HG02884 (cell line): ENCODE data around the gene DENND1A.
"Not testable (repeated sequence)": the region's sequence is repeated elsewhere in the genome, so short reads cannot be mapped to it uniquely, and the experiment has no call there.

ENCODE experiments used
- ATAC-seq: cut with Tn5 transposase; IDR thresholded peaks from one replicate; pipeline ENCODE4 v1.9.1; 2021; ENCODE audit warnings: mild to moderate bottlenecking, moderate library complexity; ENCODE audit not compliant: unreplicated experiment

The DENND1A gene

DNA sequence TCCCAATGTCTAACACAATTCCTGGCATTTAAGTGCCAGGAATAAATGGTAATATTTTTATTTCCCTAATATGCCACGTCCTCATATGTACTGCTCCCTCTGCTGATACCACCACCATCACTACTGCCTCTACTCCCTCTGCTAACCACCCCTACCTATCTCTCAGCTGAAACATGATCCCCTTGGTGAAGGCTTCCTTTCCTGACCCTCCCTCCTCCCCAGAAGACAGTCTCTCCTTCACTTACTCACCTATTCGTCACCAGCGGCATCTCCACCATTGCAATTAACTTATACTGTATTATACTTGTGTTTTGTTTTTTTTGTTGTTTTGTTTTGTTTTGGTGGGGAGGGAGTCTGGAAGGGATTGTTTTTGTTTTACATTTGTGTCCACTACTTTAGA lies 4.8 kb downstream of the DENND1A start:
- no peak for ATAC-seq

DNA sequence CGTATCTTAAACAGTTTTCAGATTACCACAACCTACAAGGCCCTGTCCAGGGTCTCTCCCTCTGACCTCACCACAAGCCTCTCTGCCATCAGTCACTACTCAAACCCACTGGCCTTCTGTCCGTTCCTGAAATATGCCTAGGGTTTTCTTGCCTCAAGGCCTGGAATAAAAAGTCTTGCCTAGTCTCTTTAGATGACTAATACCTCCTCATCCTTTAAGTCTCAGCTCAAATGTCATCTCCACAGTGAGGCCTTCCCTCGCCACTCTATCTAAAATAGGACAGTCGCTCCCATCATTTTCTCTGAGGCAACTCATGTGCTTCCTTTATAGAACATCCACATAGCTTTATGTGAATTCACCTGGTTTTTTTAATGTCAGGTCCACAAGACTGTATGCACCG lies 5.2 kb downstream of the DENND1A start:
- ATAC-seq, result no peak

DNA sequence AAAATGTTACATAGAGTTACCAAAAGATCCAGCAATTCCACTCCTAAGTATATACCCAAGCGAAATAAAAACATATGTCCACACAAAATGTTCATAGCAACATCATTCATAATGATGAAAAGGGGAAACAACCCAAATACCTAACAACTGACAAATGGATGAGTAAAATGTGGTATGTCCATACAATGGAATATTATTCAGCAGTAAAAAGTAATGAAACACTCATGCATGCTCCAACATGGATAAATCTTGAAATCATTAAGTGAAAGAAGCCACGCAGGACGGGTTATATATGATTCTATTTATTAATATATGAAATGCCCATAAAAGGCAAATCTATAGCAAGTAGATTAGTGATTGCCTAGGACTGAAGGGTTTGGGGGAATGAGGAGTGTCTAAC lies 6.0 kb downstream of the DENND1A start:
- no peak for ATAC-seq

DNA sequence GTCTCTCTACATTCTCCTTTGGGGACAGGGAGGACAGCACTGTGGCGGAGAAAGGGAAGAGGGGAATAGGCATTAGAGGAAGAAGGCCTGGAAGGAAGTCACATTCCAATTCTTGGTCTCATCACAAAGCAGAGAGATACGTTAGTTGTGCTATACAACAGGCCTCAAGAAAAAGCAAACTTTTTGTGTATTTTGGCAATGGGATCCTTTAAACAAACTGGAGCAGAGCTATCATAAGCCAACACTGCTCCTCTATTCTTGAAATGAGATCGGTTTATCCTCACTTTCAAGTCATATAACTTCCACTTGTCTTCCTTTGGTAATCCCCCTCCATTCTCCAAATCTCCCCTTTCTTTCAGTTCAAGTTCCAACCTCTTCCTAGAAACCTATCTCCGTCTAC lies 6.5 kb downstream of the DENND1A start:
- no peak for ATAC-seq

DNA sequence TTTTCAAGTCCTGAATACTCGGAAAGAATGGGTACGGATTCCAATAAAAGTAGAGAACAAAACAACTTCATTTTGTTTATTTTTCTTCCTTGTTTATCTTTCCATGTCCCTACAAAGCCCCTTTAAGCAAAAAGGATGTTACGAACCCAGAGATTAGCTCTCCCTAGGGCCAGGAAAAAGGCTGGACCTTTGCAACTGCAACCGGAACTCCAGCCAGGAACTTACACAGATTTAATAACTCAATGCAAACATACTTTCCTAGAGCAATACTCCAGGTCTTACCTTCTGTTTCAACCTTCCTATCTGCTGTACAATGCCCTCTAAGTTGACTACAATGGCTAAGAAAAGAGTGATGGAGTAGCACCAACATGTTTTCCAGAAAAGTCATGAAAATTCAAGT lies 7.0 kb downstream of the DENND1A start:
- ATAC-seq, result no peak

DNA sequence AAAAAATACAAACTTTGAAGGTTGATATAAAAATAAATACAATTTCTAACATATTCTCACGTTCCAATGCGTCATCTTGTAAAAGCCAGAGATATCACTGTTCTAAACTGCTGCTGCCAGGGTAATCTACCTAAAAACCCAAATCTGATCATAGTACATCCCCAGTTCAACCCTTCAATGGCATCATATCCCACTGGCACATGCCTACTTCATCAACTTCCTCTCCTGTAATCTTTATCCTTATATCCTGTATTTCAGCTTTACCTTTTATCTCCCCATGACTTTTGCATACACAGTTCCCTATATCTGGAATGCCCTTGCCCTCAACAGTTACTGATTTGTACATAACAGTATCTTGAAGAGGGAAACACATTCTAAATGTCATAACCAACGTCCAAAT lies 7.5 kb downstream of the DENND1A start:
- ATAC-seq, result no peak

DNA sequence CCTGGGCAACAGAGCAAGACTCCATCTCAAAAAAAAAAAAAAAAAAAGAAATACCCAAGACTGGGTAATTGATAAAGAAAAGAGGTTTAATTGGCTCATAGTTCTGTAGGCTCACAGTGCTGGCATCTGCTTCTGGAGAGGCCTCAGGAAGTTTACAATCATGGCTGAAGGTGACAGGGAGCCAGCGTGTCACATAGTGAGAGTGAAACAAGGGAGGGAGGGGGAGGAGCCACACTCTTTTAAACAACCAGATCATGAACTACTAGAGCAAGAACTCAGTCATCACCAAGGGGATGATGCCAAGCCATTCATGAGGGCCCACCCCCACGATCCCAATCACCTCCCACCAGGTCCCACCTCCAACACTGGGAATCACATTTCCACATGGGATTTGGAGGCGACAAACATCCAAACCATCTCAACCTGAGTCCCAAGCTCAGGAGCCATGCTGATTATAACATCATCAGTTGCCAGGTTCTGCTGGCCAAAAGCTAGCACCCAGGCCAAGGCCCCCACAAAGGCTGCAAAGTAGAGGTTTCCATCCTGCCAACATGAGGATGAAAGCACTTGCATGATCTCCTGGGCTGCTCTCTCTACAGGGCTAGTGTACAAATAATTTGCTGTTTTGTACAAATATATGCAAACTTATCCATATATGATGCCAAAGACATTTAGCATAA lies 15.3 kb downstream of the DENND1A start:
- ATAC-seq, result no peak

DNA sequence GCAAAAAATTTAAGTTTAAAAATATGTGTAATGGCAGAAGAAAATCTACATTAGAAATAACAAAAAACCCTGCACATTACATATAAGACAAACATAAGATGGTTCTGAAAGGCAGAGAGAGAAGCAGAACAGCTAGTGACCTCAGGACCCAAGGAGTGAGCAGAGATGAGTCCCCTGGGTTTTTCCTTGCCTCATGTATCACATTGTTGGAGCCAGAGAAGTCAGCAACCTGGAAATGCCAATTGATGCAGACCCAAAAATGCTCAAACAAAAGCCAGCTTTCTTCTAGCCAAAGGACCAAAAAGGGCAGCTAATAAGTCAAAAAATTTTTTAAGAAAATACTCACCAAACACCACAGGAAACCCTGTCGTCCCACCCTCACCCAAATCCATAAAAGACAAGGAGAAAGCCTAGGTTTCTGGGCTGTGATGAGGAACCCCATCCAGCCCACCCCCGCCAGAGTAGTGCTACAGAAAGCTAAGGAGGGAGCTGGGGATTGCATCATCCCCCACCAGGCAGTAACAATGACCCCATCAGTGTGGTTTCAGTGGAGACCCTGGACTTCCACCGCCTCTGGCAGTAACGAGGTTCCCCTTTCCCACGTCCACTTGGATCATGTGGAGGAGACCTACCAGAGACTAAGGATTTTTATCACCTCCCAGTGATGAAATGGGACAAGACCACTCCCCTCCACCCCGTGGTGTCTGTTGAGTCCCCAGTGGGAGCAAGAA lies 17.6 kb downstream of the DENND1A start:
- ATAC-seq, result no peak

DNA sequence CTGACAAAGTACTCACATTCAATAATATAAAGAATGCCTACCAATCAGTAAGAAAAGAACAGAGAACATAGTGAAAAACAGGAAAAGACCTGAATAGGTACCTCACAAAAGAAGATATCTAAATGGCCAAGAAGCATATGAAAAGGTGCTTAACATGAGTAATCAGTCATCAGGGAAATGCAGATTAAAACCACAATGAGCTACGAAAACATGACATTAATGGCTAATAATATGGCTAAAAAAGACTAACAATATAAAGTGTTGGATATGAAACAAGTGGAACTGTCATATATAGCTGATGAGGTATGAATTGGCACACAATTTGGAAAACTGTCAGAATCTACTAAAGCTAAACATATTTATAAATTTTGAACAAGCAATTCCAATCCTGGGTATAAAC lies 18.9 kb downstream of the DENND1A start:
- ATAC-seq, result no peak

DNA sequence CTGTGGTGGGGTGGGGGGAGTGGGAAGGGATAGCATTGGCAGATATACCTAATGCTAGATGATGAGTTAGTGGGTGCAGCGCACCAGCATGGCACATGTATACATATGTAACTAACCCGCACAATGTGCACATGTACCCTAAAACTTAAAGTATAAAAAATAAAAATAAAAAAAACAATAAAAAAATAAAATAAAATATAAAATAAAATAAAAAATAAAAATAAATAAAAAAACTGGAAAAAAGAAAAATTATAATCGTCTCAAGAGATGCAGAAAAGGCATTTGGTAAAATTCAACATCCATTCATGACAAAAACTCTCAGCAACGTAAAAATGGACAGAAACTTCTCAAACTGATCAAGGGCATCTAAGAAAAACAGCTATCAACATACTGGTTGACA lies 20.7 kb downstream of the DENND1A start:
- ATAC-seq, result not testable (repeated sequence)

DNA sequence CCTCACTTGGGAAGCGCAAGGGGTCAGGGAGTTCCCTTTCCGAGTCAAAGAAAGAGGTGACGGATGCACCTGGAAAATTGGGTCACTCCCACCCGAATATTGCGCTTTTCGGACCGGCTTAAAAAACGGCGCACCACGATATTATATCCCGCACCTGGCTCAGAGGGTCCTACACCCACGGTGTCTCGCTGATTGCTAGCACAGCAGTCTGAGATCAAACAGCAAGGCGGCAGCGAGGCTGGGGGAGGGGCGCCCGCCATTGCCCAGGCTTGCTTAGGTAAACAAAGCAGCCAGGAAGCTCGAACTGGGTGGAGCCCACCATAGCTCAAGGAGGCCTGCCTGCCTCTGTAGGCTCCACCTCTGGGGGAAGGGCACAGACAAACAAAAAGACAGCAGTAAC lies 26.4 kb downstream of the DENND1A start:
- not testable (repeated sequence) for ATAC-seq

DNA sequence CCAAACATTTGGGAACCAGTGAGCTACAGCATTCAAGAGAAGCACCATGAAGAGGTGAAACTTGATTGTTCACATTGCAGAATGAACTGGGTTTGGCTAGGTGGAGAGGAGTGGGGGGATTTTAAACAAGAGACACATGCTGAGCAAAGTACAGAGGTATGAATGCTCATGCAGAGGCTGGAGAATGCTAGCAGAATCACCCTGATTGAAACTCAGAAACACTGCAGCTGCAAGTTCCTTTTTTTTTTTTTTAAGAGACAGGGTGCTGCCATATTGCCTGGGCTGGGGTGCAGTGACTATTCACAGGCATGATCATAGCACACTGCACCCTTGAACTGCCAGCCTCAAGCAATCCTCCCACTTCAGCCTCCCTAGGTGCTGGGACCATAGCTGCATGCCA lies 35.1 kb downstream of the DENND1A start:
- no peak for ATAC-seq

DNA sequence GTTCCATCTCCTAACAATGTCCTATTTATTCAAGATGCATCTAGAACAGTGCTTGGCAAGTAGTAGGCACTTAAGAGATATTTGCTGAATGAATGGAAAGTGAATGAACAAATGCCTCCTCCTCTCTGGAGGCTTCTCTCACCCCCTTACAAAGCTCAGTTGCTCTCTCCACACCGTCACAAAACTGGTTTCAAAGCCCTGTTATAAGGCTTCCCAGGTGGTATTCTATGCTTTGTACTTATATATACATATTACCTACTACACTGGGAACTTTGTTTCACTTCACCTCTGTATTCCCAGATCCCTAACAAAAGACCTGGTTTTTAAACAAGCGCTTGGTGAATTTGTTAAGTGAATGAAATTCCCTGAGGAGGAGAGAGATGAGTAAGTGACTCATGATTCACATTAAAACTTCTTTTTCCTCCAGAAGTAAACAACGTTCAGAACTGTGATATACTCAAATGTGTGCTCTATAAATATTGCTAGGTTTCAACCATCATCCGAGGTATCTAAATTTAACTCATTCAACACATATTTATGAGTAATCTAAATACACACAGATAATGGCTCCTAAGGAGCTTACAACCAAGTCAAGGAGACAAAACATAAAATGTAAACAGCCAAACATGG lies 36.0 kb downstream of the DENND1A start:
- no peak for ATAC-seq

DNA sequence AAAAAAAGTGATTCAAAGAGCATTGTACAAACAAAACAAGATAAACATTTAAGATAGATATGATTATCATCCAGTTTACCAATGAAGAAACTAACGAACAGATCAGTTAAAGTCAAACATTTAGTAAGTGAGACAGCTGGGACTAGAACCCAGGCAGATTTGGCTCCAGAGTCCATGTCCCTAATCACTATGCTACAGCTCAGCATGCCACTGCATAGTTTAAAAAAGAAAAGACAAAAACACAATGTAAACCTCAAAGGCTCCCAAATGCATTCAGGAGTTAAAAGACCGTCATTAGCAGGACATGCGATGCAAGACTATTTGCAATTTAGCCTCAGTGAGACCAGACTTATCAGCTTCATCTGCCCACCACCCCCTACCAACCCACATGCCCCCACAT lies 36.8 kb downstream of the DENND1A start:
- no peak for ATAC-seq

DNA sequence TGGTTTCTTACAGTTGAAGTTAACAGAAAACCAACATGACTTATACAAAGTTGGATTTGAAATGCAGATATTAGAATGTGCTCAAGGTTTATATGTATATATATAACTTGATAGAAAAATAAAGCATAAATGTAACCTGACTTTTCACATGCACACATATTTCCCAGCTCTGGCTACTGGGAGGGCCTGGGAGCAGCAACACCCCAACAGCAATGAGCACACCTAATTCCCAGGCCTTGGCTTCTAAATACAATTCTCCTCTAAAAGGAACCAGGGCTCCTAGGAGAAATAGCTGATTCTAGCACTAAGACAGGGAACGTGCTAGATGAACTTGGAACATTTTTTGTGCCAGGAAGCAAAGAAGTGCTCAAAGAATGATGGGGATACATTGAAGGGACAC lies 42.1 kb downstream of the DENND1A start:
- ATAC-seq, result no peak

DNA sequence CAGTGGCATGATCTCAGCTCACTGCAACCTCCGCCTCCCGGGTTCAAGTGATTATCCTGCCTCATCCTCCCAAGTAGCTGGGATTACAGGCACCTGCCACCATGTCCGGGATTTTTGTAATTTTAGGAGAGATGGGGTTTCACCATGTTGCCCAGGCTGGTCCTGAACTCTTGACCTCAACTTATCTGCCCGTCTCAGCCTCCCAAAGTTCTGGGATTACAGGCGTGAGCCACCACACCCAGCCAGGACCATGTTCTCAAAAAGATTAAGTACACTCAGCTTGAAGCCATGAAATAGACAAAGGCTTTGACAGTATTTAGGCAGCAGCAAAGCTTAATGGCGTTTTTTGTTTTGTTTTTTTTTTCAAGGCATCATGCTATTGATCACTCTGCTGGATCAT lies 44.1 kb downstream of the DENND1A start:
- ATAC-seq, result not testable (repeated sequence)

DNA sequence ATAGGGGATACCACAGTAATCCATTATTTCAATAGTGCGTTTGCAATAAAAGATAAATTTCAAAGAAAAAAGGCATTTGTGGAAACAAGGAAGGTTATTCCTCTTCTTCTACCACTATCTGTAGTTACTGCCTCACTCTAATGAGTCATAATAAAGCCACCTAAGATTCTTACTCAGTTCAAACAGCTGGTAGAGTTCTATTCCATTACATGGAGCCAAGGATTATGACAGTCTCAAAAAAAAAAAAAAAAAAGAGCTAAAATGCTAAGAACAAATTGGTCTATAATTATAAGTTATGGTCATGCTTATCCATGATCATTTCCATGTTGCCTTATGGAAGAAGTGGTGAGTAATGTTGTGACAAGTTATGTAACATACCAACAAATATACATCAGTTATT lies 46.3 kb downstream of the DENND1A start:
- ATAC-seq, result no peak

DNA sequence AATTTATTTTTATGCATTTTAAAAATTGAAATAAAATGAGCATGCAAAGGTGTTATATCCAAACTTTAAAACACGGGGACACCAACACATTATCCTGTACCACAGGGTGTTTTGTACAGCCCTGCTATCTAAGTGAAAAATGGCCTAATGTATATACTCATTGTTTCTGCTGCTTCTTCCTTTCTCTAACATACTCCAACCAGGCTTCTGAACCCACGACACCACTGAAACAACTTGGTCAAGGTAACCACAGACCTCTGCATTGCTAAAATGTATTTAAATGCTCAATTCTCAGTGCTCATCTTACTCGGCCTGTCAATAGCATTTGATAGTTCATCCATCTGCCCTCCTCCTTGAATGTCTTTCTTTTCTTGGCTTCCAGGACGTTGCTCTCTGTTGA lies 48.3 kb downstream of the DENND1A start:
- no peak for ATAC-seq

DNA sequence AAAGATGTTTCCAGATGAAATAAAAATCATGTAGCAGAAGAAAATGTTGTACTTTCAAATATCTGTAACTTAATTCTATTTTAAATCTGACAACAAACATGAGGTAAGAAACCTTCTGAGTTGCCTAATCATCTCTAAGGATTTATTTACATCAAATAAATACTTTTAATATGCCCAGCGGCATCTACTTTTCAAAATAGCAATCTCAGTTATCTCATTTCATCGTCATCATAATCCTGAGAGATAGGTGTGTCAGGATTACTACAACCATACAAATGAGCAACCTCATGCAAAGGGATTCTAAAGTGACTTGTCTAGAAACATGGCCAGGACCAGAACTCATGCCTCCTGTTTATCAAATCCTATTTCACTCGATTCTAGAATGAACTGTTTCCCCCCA lies 49.5 kb downstream of the DENND1A start:
- ATAC-seq, result no peak

DNA sequence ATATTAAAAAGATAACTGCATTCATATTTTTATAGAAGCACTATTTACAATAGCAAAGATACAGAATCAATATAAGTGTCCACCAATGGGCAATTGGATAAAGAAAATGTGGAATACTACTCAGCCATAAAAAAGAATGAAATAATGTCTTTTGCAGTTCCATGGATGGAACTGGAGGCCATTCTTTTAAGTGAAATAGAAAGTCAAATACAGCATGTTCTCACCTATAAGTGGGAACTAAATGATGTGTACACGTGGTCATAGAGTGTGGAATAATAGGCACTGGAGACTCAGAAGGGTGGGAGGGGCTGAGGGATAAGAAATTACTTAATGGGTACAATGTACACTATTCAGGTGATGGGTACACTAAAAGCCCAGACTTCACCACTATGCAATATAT lies 53.2 kb downstream of the DENND1A start:
- no peak for ATAC-seq

DNA sequence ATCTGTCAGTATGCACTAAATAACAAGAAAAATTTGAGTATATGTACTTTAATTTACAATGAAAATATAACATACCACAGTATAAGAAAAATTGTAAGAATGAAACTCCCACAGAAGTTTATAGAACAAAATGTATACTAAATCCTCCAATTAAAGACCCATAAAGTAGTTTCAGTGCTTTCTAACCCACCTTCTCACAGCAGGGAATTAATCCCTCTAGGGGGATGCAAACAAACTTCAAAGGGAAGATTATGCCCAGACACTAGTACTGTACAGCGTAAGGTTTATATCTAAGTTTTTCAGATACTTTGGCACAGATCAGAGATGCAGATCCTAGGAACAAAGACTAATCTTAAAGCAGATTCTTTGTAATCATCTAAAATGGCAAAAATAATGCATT lies 57.2 kb downstream of the DENND1A start:
- no peak for ATAC-seq

DNA sequence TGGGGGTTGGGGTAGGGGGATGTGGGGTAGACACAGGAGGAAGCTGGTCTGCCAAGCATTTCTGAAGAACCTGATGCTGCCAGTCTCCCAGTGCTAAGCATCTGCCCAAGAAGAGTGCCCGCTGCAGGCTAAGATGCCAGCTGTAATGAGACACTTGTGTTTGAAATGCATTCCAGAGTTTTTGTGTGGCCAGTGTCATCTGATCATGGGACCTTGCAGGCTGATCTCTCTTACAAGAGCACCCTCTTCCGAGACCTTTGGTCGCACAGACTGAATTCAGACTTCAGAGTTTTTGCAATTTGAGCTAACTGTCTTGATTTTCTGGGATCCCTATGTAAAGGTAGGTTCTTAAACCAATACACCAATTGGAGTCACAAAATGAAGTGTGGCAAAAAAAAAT lies 58.1 kb downstream of the DENND1A start:
- no peak for ATAC-seq
